Activated CD4-positive, alpha-beta T cell treated with anti-CD3 and anti-CD28 coated beads, Interleukin-2, amount 50 U/mL, for 24 hours (primary cell): ENCODE data around the gene CPEB4.

Experiments used
- DNase-seq, 2 donors: peaks; one replicate each; pipeline ENCODE4 v3.0.0-alpha.2; 2020; ENCODE audit warnings: low read depth in 1 of 2, low spot score in 1 of 2

Gene CPEB4

DNA sequence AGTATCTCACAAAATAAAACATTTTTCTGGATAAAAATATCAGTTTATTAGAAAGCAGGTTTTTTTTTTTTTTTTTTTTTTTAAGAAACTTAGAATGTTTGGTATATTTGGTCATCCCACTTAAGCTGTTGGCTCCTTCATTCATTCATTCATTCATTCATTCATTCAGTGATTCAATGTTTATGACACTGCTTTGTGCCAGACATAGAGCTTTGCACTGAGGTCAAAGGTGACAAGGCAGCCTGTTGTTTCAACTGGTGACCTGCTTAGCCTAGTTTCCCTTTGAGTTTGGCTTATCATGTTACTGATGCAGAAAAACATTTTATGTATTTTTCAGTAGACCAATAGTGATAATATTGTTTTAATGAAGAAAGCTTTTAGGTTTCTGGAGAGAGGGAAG, 23.5 kb downstream of the CPEB4 start:
- DNase-seq = no peak

DNA sequence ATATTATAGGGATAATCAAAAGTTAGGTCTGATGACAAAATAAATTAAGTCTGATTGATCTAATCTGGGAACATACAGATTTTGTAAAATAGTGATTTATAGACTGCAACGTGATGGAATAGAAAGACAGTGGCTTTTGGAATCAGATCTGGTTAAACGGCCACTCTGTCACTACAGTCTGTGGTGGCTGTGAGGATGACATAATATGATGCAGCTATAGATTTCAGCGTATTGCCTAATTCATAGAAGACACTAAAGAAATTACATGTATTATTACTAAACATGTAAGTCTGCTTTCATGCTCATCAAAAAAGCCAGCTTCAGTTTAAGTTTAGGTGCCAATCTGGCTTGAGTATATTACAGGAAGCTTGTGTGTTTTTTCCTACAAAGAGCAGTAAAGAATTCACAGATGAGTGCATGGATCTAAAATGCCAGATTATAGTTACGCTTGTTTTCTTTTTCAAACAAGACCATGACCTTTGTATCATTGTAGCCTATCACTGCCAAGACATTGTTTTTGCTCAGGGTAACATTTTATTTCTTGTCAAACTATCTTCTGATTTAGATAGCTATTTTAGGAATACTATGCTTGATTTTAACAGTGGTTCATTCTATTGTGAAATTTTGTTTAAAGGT, 25.7 kb downstream of the CPEB4 start:
- no peak for DNase-seq

DNA sequence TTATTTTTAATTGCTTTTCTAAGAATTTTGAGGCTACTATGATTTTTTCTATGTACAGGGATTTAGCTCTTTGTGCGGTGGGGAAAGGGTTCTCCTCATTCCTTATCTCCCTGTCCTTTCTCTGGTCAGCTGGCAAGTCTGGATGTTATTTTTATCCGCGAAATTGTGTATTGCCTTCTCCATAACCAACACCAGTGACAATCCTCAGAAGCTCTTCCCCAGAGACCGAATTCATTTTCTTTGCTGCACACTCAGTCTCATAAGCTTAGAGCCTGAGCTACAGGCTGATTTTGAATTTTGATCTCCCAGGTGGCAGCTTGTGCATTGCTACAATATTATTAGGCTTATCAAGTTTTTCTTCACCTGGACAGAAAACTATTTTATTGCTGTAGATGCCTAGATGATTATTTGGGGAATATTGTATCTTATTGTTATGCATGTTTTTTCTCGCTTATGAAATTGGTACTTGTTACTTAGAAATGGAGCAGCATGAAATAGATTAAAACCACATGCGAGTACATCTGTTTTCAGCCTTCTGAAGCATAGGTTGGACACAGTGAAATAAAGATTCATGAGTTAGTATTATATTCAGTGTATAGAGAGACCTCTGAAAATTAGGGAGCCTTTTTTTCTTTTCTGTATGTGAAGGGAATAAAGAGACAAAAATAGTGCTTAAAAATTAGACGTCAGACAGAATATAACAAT, 27.3 kb downstream of the CPEB4 start:
- DNase-seq = no peak

DNA sequence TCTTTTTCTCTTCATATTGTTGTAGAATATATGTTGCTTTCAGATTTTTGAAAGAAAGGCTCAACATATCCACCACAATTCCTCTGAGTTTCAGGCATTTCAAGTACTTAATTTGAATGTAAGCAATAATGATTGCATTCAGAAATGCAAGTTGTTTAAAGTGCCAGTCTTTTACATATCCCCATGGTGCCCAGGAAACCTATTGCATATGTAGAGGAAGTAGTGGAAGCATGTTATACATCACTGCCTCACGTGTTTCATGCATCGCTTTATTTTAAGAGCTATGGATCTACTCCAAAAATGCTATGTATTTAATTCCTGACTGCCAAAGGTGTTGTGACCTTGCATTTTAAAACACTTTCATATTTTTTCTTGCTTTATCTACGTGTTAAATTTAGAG, 28.1 kb downstream of the CPEB4 start:
- DNase-seq = no peak

DNA sequence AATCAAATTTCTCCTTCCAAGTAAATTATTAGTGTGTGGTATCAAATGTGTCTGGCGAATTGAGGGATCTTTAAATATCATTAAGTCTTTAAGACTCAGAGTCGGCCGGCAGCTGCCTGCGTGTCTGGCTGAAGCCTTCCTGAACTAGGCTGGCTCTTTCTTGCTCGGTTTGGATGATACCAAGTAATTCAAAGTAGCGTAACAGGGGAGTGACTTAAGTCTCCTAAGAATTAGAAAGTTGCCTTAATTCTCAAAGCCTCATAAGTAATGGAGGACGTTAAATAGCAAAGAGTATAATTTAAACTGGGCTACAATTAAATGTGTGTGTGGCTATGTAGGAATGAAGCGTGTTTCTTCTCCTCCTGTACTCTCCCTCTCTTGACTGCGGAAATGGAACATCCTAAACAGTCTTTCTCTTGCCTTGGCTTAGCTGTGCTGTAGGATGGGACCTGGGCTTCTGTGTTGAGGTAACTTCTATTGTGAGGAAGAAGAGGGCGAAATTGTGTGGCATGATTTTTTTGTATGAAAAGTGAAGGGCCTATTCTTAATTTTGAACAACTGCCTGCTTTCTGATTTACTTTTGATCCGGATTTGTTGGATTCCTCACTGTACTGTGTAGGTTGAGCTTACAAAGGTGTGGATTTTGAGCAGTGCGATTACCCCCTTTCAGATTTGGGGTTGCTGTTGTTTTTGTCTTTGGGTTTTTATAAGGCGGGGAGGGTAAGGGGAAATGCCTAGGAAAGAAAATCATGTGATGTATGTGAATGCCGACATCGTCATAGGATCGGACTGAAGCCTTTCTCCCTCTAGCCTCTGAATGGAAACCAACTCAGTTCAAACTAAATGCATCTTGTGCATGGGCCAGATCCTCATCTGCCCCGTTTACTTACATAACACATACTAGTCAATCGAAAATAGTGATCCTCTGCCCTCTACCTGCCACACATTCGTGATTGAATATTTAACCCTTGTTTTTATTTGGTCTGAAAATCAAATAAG, 29.9 kb downstream of the CPEB4 start:
- DNase-seq = peak; percentile 1 to 44

DNA sequence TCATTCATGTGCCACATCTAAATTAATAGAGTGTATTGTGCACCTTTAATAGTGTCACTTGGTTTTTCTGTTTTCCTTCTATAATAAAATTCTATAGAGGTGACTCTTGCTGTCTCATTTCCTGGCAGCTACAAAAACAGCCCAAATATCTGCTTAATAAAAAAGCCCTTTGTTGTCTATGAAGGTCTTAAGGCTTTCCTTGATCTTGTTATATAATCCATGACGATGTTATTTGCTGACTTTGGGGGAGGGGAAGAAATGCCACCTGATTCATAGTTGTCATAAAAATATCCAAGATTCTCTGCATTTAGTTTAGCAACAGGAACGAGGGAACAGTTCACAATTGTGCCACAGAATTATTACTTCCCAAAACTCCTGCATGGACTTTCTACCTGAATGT, 31.3 kb downstream of the CPEB4 start:
- DNase-seq = no peak

DNA sequence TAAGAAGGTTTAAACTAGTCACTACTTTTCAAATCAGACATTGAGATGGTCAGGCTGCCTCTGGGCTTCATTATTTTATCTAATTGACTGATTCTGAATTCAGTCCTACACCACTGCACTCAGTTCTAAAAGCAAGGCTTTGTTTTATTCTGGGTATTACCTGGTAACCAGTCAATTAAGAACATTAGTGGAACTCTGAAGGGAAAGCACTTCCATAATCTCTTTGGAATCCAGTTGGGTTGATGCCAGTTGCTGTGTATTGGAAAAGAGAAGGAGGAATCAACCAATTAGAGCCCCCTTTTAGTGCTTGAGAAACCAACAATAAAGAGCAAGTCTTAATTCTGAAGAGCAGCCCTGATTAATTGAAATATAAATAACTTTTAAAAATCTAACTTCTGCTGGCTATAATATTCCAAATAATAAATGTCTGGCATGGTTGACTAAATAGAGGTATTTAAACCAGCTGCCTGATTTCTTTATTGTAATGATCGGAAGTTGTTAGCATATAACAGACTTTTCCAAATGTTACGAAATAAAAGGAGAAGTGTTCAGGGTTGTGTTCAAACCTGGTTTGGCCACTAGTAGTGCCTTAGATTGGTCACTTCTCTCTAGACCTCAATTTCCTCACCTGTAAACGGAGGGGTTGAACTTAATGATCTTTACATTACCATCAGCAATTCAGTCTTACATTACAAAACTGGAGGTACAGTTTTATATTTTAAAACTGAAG, 32.0 kb downstream of the CPEB4 start:
- DNase-seq = no peak

DNA sequence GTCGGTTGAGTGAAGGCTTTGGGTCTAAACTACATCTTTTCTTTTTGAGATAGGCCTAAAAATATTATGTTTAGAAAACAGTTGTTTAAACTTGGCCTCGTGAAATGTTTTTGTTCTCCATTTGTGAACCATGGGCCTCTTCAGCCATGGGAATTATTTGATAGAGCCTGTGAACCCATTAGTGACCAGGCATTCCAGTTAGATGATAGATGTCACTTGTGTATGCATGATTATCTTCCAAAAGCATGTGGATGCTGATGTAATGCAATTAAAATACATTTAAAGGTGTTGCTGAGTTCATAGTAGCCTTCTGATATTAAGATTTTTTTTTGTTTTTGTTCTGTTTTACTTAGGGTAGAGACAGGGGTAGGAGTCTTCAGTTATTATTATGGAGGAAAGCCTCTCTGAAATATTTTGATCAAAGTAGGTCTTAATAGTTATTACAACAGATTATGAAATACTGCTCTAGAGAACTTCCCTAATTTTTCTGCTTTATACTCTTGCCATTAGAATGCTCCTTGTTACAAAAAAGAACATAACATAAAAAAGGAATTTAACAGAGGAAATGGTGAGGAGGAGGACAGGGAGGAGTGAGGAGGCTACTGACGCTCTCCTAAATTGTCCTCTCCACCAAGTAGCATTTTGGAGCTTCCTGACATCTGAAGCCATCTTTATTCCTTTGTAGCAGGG, 32.9 kb downstream of the CPEB4 start:
- no peak for DNase-seq

DNA sequence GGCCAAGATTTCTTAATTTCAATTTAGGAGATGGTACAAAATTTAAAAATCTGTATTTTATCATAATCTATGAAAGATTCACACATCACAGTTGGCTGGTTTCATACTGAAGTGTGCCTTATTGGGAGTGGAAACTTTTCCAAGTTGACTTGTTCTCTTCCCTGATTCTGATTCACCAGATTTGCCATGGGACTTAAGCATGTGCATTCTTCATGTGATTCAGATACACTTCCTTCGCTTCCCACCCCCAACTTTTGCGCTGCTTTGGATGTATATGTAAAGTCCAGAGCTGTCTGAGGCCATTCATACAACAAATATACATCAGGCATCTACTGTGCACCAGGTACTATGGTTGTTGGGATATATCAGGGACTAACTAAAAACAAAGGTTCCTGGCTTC, 34.4 kb downstream of the CPEB4 start:
- no peak for DNase-seq

DNA sequence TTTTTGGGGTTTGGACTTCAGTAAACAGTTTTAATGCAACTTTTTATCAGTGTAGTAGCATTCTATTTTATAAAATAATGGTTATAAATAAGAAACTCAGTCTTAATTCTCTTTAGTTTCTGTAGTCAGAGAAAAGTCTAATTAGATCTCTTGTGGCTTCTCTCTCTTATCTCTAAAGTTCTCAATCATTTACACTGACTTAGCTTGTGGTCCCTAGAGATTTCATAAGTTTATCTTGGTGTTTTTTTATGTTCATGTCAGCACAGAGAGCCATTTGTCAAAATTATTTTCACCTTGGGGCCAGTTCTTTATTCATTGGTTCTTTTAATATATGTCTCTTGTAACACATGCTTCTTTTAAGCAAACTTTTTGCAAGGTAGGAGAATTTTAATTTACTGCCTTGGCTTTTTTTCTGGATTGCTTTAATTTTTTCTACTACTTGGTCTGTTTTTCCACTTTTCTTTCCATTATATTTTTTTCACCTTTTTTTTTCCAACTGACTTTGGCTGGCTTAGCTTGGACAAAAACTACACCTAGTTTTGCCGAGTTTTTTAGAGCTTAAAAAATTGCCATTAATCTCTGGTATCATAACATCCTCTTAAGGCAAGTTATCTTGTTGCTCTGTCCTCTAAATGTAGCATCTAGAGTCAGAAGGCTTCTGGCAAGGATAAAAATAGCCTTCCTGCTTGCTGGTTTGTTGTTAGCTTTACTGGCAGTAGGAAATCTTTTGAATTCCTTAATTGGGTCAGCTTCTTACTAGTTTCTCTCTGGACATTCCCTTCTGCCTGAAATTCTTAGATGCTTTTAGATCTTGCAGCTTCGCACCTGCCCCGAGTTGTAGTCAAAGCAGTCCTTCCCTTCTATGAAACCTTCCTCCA, 35.3 kb downstream of the CPEB4 start:
- no peak for DNase-seq

DNA sequence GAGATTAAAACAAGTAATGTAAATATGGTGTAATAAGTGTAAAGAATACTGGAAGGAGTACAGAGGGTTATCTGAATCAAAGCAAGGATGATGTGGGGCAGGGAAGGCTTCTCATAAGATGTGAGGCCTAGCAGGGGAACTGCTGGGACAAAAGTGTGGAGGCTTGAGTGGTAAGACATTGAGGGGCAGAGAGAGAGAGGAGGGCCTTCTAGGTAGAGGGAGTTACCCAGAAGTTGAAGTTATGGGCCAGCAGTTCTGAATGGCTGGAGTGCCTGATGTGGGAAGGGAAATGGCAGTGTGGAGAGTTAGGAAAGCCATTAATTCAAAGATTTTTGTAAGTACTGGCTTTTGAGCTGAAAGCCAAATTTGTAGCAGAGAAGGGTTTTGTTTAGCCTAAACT, 36.8 kb downstream of the CPEB4 start:
- DNase-seq = no peak

DNA sequence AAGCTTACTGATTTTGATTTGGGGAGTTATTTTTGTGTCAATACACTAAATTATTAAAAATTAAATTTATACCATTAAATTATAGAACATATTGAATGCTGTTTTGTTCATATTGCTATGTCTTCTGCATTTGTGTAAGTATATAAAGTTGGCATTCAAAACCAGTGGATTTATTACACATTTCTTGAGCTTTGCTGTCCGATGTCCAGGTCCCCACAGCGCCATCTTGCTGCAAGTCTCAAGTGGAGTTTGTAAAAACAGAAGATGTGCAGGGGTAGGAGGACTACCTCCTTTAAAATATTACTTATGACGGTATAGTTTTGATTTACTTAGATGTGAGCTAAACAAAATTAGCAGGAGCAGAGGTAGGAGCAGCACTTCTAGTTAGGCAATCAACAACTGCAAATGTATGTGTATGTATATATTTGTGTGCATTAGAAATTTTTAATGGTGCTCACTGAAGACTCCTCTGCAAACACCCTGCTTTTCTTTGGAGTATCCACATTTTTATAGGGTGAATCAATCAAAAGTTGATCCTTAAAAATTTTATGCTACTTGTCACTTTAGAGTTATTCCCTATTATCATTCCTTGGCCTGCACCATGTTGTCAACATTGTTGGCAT, 37.4 kb downstream of the CPEB4 start:
- DNase-seq = peak in 1 of 2 donors; percentile 4

DNA sequence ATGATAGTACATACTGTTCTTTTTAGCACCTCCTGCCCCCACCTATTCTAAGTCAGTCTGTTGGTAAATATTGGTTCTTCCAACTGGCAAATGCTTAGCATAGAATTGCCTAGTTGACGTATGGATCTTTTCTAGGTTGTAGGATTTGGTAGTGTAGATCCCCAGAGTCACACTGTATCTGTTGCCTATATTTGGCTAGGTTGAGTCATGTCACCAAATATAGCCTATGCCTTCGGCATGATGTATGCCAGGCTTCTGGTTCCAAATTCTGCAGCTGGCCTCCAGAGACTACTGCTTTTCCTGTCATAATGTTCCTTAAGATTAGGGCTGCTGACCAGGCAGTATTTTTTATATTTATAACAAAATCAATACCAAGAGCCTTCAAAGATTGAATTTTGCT, 38.2 kb downstream of the CPEB4 start:
- DNase-seq = no peak

DNA sequence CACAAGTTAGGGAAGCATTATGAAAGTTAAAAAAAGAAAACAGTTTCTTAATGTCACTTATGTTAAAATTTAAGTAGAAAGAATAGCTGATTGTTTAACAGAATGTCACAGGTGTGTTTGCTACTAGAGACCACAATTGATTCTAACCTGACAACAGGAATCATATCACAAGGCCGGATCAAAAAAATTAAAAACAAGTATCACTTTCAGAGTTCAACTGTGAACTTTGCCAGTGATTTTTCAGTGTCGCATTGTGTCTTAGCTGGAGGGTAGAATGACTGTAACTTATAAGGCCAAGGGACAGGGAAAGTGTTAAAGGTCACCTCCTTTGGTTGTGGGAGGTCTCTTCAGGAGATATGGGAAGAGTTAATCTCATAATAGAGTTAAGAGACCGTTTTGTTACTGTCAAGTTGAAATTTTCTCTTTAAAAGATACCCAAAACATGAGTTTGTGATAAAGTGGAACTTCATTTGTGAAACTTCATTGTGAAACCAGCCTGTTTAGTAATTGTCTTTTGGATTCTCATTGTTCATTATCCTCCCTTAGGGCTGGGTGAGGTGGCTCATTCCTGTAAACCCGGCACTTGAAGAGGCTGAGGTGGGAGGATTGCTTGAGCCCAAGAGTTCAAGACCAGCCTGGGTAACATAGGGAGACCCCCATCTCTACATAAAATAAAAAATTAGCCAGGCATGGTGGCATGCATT, 40.9 kb downstream of the CPEB4 start:
- no peak for DNase-seq

DNA sequence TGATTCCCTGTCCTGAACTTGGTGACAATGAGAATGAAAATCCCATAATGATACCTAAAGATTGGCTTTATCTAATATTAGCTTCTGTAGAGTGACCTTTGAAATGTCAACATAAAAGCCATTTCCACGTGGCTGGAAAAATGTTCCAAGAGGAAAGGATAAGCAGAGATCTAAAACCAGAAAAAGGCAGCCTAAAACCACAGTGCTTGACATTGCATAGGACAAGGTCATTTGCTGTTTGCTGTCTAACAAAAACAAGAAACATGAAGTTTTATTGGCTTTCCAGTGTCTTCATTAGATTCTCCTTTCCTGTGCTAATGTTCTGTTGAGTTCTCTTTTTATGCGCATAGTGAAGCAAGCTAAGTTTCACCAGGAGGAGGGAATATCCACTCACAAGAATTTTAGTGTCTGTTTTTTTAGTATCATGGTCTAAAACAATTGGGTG, 44.6 kb downstream of the CPEB4 start:
- no peak for DNase-seq

DNA sequence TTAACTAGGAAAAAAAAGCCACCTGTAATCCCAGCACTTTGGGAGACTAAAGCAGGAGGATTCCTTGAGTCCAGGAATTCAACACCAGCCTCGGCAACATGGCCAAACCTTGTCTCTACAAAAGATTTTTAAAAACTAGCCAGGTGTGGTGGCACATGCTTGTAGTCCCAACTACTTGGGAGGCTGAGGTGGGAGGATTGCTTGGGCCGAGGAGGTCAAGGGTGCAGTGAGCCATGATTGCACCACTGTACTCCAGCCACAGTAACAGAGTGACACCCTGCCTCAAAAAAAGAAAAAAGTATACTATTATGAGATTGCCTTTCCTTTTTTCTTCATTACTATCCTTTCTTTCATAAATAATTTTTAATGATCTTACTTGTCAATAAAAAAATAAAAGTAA, 45.8 kb downstream of the CPEB4 start:
- no peak for DNase-seq

DNA sequence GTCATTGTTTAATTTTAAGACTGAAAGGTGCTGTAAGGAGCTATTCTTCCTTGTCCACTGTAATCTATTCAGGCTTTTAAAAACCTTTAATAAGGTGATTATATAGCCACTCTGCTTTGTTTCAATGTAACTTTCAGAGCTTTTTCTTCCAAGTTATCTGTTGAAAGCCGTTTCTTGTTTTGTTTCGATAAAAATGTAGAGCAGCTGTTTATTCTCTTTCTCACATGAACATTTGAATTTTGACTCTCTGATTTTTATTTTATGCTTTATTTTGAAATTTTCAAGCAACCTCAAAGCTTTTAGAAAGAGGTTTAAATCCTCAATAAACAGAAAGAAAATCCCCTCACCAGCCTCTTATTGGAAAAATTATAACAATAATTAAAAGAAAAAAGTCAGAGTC, 47.2 kb downstream of the CPEB4 start:
- DNase-seq = no peak

DNA sequence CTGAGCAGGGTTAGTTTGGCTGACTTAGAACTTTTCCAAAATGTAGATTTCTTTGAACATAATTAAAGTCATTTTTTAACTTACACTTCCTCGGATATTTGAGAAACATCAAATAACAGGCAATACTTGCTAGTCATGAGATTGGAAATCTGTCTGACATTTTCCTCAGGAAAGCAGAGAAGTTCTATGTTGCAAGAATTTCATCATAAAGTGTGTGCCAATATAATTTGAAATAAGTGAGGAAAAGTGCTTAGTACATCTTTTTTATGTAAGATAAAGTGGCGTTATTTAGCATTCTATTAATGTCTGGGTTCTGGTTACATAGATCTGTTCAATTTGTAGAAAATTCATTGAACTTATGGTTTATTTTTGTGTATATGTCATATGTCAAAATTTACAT, 52.1 kb downstream of the CPEB4 start:
- no peak for DNase-seq

DNA sequence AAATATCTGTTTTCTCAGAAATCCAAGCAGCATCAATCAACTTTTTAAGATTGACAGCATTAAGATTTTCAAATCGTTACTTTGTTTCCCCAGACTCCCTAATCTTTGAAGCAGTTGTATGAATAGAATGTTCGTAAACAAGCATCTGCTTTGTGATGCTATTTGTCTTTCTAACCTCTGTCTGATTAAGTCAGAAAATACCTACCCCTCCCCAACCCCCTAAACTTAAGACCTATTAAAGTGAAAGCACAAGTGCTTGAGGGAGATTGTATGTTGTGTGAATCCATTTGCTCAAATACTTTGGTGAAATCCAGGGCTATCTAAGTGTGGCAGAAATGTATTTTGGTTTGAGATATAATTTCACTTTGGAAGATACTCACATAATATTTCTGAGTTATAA, 53.0 kb downstream of the CPEB4 start:
- no peak for DNase-seq
